HG03025 (cell line): Measurements from ENCODE around the gene AEBP2.
"Not testable (repeated sequence)": the region's sequence is repeated elsewhere in the genome, so short reads cannot be mapped to it uniquely, and the experiment has no call there.

Experiments used
- ATAC-seq: cut with Tn5 transposase; IDR thresholded peaks from one replicate; pipeline ENCODE4 v1.9.1; 2021; ENCODE audit warnings: mild to moderate bottlenecking, moderate library complexity; ENCODE audit not compliant: unreplicated experiment, low FRiP score

AEBP2 gene

GRCh38 chr12:19439059-19440018, at the start of gene AEBP2:
TSS of gene AEBP2 (plus strand) at chr12:19439492. CDS start at chr12:19439700, 208 bp downstream.
- ATAC-seq = peak; percentile 81

DNA sequence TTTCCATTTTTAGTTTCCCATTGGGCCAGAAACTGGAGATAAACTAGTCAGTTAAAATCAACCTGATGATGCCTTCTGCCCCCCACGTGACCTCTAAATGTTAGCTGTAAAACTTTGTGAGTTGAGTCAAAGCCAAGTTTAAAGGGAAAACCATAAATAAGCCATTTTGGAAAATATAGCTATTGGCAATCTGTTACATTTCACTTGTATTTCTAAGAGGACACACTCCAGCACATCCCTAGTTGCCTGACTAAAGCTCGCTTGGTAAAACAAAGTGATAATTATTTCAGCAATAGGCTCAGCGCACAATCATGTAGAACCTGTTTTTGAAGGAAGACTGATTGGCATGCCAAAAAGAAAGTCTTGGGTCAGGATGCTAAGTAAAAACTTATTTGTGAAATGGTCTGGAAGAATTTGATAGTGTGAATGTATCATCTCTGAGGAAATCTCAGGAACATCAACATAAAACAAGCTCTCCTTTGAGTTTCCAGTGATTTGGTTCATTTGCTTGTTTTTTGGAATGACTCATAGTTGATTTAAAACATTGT, 49.2 kb upstream of the AEBP2 start:
- ATAC-seq = no peak

GRCh38 chr12:19392644-19393043, 46.6 kb upstream of the AEBP2 start:
- not testable (repeated sequence) for ATAC-seq

- ATAC-seq = no peak
Observed at GRCh38 chr12:19394385-19394784, 44.9 kb upstream of the AEBP2 start.

GRCh38 chr12:19397534-19397933, 41.8 kb upstream of the AEBP2 start:
- no peak for ATAC-seq

DNA sequence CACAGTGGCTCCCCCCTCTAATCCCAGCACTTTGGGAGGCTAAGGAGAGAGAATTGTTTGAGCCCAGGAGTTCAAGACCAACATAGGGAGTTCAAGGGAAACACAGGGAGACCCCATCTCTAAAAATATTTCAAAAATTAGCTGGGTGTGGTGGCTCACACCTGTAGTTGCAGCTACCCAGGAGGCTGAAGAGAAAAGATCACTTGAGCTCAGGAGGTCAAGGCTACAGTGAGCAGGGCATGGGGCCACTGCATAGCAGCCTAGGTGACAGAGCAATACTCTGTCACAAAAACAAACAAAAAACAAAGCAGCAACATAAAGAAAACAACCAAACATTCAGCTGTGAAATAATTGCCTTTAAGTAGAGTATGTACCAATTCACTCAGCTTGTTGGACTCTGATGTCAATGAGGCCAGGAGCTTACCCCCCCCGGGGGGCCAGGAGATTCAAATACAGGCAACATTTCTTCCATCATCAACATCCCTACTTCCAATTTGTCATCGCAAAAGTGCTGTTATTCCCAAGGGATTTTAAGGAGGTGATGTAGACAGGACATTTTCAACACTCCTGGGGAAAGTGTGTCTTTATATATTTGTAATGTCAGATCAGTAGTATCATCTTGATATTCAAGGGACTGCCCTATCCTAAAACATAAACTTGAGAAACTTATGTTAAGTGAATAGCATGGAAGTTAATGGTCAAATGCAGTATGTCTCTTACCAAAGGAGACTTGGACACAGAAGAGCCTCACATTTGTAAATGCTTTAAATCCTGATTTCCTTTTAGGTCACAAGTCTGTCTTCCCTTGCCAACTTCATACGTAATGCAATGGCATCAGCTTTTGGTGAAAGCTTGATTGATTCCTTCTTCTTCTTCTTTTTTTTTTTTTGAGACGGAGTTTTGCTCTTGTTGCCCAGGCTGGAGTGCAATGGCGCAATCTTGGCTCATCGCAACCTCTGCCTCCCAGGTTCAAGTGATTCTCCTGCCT, 40.6 kb upstream of the AEBP2 start:
- ATAC-seq = no peak

- not testable (repeated sequence) for ATAC-seq
Observed at GRCh38 chr12:19400649-19401285, 38.5 kb upstream of the AEBP2 start.

GRCh38 chr12:19402211-19402610, 37.1 kb upstream of the AEBP2 start:
- ATAC-seq = no peak

GRCh38 chr12:19402743-19403431, 36.4 kb upstream of the AEBP2 start:
- ATAC-seq = no peak

- ATAC-seq = no peak
Observed at GRCh38 chr12:19404242-19404880, 34.9 kb upstream of the AEBP2 start.

GRCh38 chr12:19409376-19409775, 29.9 kb upstream of the AEBP2 start:
- no peak for ATAC-seq

- ATAC-seq = no peak
Observed at GRCh38 chr12:19410211-19410610, 29.1 kb upstream of the AEBP2 start.

GRCh38 chr12:19410629-19411185, 28.6 kb upstream of the AEBP2 start:
- no peak for ATAC-seq

DNA sequence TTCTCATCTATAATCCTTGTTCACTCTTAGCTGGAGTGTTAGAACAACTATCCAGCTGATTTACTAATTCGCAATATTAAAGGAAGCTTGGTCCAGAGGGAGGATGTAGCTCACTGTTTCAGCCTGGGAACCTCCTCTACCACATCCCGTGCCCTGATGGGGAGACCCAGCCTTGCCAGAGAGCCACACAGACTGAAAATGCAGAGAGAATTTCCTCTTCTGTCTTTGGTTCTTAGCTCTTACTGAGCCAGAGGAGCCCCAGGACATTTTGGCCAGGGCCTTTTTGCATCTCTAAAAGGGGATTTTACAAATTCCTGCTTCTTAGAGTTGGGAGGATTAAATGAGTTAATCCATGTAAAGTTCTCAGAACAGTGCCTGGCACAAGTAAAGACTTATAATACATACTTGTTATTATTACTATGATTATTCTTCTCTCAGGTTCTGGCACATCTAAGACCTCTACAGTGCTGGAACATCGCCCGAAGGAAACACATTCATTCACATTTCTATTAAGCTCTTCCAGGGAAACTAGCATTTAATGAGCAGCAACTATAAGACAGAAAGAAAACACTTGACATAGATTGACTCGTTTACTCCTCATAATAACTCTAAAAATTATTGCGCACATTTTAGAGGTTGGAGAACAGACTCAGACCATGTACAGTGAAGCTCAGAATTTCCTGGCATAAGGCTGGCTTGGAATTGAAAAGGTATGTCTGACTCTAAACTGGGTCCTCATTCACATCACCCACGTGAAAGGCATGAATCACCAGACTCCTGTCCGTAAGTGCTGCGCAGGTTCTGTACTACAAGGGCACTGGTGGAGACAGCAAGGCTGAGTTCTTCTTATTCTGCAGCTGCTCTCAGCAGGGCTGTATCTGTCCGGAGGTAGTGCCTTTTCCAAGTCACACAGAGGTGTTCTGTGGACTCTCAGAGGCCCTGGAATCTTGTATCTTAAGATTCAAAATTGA, 27.8 kb upstream of the AEBP2 start:
- ATAC-seq = no peak

DNA sequence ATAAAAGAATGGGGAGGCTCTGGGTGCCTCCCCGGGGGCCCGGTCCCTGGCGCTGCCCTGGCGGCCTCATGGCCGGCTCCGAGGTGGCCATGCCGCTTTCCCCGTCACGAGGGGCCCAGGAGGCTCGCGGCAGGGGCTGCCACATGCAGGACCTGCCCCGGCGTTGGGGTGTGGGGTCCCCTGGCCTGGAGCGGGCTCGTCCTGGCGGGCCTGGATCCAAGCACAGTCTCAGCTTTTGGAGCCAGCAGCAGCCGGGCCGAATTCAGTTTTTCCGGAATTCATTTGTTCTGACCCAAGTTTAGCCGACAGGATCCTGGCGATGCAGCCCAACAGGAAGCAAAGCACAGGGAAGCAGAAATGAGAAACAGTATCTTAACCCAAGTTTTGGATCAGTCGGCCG, 26.4 kb upstream of the AEBP2 start:
- ATAC-seq = no peak

- not testable (repeated sequence) for ATAC-seq
Observed at GRCh38 chr12:19413582-19413981, 25.7 kb upstream of the AEBP2 start.

DNA sequence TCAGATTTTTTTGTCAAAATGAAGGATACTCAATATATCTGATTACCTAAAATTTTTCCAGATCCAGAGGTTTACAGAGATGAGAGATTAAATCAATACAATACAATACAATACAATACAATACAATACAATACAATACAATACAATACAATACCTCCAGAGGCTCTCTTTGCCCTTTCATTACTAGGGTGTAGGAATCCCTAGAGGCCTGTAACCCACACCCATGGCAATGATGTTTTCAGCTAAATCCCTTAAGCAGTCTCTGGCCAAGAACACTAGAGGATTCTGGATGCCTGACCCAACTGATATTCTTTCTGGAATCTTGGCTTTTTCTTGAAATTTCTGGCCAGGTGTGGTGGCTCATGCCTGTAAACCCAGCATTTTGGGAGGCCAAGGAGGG, 23.7 kb upstream of the AEBP2 start:
- ATAC-seq = no peak

DNA sequence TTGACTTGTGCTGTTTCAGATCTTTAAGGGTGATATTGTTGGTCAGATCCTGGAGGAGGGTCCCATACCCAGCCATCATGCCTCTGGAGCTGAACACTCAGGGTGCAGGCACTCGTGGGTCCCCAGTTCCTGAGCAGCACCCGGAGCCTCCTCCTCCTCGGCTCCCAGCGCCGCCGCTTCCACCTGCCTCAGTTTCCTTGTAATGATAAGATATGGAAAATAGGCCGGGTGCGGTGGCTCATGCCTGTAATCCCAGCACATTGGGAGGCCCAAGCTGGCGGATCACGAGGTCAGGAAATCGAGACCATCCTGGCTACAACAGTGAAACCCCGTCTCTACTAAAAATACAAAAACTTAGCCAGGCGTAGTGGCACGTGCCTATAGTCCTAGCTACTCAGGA, 20.2 kb upstream of the AEBP2 start:
- no peak for ATAC-seq
